GM19467 (cell line): Measurements from ENCODE around the gene STAT5A.
"Not testable (repeated sequence)": the region's sequence is repeated elsewhere in the genome, so short reads cannot be mapped to it uniquely, and the experiment has no call there.

Experiments used
- ATAC-seq: cut with Tn5 transposase; IDR thresholded peaks from one replicate; pipeline ENCODE4 v1.9.1; 2021; ENCODE audit warnings: mild to moderate bottlenecking, moderate library complexity; ENCODE audit not compliant: unreplicated experiment

STAT5A gene

DNA sequence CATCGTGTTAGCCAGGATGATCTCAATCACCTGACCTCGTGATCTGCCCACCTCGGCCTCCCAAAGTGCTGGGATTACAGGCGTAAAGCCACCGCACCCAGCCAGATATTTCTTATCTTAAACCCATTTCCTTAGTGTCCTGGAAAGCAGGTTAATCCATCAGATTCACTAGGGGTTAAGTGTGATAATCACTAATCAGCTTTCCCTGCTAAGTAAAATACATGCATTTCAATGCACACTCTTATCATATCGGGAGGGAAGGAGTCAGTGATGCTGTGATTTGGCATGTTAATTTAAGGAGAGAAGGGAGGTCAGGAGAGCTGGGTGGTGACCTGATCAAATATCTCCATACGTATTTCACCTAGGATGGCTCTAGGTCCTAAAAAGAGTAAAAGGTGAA, 70.8 kb downstream of the STAT5A start:
- no peak for ATAC-seq

DNA sequence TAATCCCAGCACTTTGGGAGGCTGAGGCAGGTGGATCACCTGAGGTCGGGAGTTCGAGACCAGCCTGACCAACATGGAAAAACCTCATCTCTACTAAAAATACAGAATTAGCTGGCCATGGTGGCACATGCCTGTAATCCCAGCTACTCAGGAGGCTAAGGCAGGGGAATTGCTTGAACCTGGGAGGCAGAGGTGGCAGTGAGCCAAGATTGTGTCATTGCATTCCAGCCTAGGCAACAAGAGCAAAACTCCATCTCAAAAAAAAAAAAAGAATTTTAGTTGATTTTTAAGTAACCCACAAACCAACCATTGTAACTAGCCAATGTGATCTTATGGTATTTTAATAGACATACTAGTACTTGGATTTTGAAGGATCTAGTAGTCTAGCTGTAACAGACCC, 72.1 kb downstream of the STAT5A start:
- ATAC-seq: not testable (repeated sequence)
